GM12874 (cell line): ENCODE measurements around the gene CPED1.

Experiments used
- TF ChIP-seq, protein P1 (sequence below): IDR thresholded peaks from 2 replicates; pipeline ENCODE4 v1.5.1; 2011; ENCODE audit warnings: low read depth, mild to moderate bottlenecking, control low read depth, low read length, moderate library complexity; ENCODE audit not compliant: insufficient read depth

Gene CPED1

DNA sequence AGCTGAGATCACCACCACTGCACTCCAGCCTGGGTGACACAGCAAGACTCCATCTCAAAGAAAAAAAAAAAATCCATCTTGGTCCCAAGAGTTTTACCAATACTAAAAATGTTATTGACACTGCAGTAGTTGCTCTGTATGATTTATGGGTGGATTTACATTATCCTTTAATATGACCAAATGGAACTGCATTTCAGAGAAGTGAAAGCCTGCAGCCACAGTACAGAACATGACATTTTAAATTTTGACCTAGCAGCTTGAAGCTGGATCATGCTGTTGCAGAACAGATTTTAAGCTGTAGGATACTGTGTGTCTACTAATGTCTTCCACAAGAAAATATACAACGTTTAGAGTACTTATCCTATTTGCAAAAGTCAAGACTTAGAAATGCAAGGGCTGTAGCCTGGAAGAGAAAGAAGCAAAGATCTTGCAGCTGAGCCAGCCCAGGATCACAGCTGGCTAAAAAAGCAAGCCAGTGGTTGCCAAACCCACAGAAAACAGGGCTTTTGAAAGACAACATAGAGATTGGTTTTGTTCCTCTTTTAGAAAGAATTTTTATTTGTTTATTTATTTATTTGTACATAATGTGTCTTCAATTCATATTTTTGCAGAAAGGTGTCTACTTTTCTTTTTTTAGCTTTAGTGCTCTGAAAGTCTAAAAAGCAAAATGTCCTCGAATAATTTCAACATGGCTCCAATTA is 285.1 kb downstream of the CPED1 start:
- TF ChIP-seq, protein P1, sequence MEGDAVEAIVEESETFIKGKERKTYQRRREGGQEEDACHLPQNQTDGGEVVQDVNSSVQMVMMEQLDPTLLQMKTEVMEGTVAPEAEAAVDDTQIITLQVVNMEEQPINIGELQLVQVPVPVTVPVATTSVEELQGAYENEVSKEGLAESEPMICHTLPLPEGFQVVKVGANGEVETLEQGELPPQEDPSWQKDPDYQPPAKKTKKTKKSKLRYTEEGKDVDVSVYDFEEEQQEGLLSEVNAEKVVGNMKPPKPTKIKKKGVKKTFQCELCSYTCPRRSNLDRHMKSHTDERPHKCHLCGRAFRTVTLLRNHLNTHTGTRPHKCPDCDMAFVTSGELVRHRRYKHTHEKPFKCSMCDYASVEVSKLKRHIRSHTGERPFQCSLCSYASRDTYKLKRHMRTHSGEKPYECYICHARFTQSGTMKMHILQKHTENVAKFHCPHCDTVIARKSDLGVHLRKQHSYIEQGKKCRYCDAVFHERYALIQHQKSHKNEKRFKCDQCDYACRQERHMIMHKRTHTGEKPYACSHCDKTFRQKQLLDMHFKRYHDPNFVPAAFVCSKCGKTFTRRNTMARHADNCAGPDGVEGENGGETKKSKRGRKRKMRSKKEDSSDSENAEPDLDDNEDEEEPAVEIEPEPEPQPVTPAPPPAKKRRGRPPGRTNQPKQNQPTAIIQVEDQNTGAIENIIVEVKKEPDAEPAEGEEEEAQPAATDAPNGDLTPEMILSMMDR, result no peak

DNA sequence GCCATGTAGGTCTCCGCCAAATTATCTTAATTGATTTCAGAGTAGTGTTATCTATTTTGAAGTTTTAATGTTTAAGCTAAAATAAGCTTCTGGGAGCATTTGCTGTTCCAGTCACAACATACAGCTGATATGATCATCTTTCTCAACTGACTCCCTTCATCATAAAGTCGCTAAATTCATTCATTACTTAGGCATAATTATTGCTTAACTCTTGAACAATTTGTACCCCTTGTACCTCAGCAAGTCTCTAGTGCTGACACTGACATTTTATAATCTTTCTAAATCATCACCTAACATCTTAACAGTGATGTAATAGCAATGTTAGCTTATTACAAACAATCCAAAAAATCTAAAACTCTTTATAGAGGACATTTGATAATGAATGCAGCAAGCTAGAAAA is 286.0 kb downstream of the CPED1 start:
- TF ChIP-seq, protein P1, result no peak

DNA sequence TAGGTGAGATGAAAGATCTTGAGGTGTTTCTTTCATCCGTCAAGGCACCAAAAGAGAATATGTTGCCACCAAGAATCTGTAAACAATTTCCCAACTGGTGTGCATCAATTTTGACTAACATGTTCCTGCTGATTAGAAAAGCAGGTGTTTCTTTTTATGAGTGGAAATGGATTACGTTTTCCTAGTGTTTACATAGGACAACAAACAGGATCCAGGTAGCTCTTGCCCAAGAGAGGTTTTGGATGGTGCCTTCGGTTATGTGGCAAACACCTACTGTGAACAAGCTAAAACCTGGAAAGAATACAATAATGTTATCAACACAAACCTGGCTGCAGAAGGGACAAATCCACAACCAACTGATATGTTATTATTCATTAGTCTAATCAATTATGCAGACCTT is 286.7 kb downstream of the CPED1 start:
- TF ChIP-seq, protein P1, result no peak

DNA sequence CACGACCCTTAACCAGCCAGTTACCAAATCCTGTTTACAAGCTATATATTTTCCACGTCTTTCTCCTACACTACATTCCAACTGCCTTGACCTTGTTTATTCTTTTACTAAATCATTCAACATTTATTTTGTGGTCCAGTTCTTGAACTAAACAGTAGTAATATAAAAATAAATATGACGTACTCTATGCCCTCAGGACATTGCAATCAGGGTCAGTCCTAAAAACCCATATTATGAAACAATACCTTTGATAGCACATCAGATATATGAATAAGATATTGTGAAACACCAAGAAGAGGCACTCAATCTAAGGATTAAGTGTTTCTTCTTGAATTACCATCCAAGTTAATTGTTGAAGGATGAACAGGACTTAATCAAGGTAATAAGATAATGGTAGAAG is 287.8 kb downstream of the CPED1 start:
- TF ChIP-seq, protein P1, result no peak

DNA sequence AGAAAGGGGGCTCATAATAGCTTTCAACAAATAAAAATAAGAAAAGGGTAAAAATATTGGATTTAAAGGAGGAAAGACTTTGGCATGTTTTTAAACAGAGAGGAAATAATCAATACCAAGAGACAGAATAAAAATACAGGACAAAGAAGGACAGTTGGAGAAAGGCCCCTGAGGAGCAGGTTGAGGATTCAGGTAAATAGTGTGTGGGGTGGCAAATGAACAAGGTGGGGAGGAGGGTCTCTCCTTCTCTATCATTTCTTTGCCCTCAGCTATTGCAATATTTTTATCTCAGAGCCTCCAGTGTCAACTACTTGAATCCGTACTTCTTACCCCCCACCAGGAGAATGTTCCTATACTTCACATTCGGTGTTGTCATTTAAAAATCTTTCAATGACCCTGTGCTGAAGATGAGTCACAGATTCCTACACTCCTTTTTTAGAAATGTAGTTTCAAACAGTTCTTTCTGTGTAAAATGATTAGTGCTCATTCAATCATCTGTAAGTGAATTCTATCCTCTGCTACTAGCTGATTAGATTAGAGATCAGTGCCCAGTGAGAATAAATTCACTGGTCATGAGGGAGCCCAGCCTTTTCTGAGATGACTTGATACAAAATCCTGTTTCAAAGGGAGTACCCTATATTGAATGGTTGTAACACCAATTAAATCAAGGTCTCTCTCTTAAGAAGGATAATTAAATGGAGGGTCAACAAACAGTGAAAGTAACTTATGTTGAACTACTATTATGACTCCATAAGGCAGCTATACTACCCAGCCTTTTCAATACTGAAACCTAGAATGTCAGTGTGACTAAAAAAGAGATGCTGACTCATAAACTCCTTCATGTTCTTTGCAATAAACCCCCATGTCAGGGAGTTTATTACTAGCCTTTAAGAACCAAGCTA is 289.9 kb downstream of the CPED1 start:
- TF ChIP-seq, protein P1, result no peak

DNA sequence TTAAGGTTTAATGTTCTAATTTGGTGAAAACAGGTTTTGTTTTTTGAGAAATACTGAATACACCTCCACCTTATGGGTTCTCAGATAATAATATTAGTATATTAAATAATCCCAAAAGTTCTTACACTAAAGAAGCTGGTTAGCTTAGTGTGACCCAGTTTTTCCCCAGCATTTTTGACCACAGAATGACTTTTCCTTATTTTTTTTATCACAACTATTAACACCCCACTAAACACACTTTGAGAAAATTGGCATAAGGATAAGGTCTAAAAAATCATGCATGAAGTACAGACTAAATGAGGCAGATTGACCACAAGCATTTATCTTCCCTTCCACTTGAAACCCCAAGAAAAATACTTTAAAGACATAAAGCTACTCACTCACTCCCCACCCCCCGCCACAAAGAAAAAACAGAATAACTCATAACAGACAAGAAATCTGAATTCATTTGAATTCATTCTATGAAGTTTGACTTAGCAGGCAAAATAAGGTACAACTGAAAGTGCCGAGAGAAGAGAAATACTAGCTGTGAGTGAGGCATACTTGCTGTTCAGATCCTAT is 290.6 kb downstream of the CPED1 start:
- TF ChIP-seq, protein P1, result no peak

DNA sequence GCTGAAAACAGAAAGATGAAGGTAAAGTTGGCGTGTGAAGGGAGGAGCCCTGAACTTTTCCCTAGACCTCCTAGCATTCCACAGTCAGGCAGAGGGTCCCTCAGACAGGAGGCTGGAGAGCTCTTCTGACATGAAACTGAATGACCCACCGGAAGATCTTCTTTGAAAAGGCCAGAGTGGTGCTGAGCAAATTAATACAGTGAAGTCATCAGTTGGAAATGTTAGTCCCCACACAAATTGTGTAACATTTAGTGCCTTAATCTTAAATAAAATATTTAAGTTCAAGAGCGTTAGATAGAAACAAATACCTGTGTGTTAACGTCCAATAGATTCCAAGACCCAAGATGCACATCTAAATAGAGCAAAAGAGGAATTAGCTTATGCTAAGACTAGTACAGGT is 291.3 kb downstream of the CPED1 start:
- TF ChIP-seq, protein P1, result no peak
